Glutamatergic neuron (in vitro differentiated cells): ENCODE measurements around the gene SORBS2. TPM values are rescaled to one million over a fixed set of nuclear protein-coding genes. Genes with fewer than 3 reads are reported as not detected.

Source experiments
- DNase-seq: peaks from one replicate; pipeline ENCODE4 v3.0.0; 2022
- H3K27ac Mint-ChIP-seq: one replicate; pipeline ENCODE4 v1.8.0; 2020; ENCODE audit warnings: mild to moderate bottlenecking, mixed read lengths, inconsistent platforms; ENCODE audit not compliant: unreplicated experiment
- H3K27me3 Mint-ChIP-seq: one replicate; pipeline ENCODE4 v1.8.0; 2020; ENCODE audit warnings: mild to moderate bottlenecking, moderate library complexity, mixed read lengths, inconsistent platforms; ENCODE audit not compliant: unreplicated experiment
- H3K36me3 Mint-ChIP-seq: one replicate; pipeline ENCODE4 v1.8.0; 2020; ENCODE audit warnings: mild to moderate bottlenecking, mixed read lengths, inconsistent platforms; ENCODE audit not compliant: unreplicated experiment
- H3K4me1 Mint-ChIP-seq: one replicate; pipeline ENCODE4 v1.8.0; 2020; ENCODE audit warnings: mild to moderate bottlenecking, low read depth, mixed read lengths, inconsistent platforms; ENCODE audit not compliant: unreplicated experiment
- H3K4me3 Mint-ChIP-seq: one replicate; pipeline ENCODE4 v1.8.0; 2020; ENCODE audit warnings: mild to moderate bottlenecking, mixed read lengths, inconsistent platforms; ENCODE audit not compliant: unreplicated experiment
- H3K9me3 Mint-ChIP-seq: one replicate; pipeline ENCODE4 v1.8.0; 2020; ENCODE audit warnings: mild to moderate bottlenecking, moderate library complexity, mixed read lengths, inconsistent platforms; ENCODE audit not compliant: unreplicated experiment
- total RNA-seq: library from RNA; stranded (reverse); fragmentation: NEBNext Ultra II Directional; extraction: Animal tissue kit (Norgen Biotek cat#: 25700); gene quantifications from one replicate; pipeline ENCODE4 v1.2.1, GENCODE V29; 2021; ENCODE audit not compliant: unreplicated experiment
- TF ChIP-seq, protein P1 (sequence below): fragments of 200-600 bp; sonication (generic); IDR thresholded peaks from one replicate; pipeline ENCODE4 v1.5.0; 2021; ENCODE audit not compliant: partially characterized antibody, unreplicated experiment

Gene SORBS2
- total RNA-seq, 1 donor from 2014 or later: 95.5 TPM

DNA sequence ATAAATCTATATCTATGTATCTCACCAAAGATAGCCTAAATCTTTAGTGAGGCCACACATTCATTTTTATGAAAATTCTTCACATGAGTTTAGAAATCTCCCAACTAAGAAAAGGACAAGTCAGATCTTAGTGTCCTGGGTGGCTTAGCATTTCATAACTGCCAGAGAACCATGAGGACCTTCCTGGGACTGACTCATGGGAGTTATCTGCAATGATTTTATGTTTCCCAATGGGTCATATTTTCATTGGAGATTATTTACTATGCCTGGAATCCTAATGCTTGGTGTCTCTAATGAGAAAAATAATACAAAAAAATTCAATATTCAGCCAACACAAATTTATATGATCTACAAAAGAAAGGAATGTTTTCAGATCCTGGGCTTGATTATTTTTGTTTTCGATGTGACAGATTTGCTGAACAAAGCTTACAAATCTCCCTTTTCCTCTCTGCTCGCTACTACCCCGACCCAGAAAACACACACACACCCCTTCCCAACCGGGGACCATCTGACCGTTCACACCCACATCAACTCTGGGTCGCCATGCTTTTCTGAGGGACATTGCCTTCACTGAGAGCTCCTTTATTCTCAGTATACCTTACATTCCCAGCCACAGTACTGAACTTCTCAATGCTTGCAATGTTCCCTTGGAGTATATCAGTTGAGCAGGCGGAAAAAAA lies 40.1 kb downstream of the SORBS2 start:
- Mint-ChIP-seq H3K4me3 (no peak overlapping the region), H3K36me3 (peaks cover 8% of the 10 kb centered on the region), H3K27ac (peak overlapping the region; percentile 19), H3K27me3 (peaks cover 4% of the 10 kb centered on the region), H3K4me1 (peaks cover 38% of the 10 kb centered on the region), H3K9me3 (no peaks in the 10 kb centered on the region)
- no peak for DNase-seq
- TF ChIP-seq, protein P1, sequence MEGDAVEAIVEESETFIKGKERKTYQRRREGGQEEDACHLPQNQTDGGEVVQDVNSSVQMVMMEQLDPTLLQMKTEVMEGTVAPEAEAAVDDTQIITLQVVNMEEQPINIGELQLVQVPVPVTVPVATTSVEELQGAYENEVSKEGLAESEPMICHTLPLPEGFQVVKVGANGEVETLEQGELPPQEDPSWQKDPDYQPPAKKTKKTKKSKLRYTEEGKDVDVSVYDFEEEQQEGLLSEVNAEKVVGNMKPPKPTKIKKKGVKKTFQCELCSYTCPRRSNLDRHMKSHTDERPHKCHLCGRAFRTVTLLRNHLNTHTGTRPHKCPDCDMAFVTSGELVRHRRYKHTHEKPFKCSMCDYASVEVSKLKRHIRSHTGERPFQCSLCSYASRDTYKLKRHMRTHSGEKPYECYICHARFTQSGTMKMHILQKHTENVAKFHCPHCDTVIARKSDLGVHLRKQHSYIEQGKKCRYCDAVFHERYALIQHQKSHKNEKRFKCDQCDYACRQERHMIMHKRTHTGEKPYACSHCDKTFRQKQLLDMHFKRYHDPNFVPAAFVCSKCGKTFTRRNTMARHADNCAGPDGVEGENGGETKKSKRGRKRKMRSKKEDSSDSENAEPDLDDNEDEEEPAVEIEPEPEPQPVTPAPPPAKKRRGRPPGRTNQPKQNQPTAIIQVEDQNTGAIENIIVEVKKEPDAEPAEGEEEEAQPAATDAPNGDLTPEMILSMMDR: no peak

DNA sequence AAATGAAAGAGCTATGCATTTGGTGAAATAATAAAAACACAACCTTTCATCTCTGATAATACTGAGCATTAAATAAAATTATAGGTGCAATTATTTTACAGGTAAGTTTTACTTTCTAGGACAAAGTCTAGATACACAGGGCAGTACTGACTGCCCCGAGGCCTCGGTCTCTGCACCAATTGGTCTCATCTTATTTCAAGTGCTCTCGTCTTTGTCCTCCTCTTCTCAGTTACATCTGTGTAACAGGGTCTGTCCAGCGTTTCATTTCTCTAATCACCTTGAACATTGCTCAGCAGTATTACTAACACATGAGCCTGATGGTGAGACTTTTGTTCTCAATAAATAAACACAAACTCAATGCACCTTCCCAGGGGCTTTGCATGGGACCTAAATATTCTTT lies 44.5 kb downstream of the SORBS2 start:
- Mint-ChIP-seq H3K27ac (peak overlapping the region; percentile 8), H3K9me3 (no peaks in the 10 kb centered on the region), H3K27me3 (peaks cover 5% of the 10 kb centered on the region), H3K4me3 (no peak overlapping the region), H3K36me3 (peaks cover 8% of the 10 kb centered on the region), H3K4me1 (peaks cover 13% of the 10 kb centered on the region)
- TF ChIP-seq, protein P1: no peak
- no peak for DNase-seq

DNA sequence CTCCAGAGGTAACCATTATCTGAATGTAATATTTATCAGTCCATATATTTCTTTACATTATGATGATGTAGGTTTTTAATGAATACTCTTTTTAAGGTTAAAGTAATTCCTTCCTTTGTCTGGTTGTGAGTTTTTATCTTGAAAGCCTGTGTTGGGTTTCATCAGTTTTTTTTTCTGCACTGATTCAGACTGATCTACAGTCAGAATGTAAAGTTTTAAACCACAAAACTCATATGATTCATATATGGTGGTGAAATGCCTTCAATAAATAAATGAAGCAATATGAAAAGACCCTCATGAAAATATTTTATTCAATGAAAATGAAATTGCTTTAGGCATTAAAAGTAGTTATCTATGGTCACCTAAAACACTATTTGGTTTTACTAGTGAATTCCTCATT lies 47.1 kb downstream of the SORBS2 start:
- Mint-ChIP-seq H3K9me3 (no peaks in the 10 kb centered on the region), H3K36me3 (no peaks in the 10 kb centered on the region), H3K27ac (no peak overlapping the region), H3K4me1 (peaks cover 4% of the 10 kb centered on the region), H3K4me3 (no peak overlapping the region), H3K27me3 (peaks cover 5% of the 10 kb centered on the region)
- TF ChIP-seq, protein P1: no peak
- DNase-seq: no peak

DNA sequence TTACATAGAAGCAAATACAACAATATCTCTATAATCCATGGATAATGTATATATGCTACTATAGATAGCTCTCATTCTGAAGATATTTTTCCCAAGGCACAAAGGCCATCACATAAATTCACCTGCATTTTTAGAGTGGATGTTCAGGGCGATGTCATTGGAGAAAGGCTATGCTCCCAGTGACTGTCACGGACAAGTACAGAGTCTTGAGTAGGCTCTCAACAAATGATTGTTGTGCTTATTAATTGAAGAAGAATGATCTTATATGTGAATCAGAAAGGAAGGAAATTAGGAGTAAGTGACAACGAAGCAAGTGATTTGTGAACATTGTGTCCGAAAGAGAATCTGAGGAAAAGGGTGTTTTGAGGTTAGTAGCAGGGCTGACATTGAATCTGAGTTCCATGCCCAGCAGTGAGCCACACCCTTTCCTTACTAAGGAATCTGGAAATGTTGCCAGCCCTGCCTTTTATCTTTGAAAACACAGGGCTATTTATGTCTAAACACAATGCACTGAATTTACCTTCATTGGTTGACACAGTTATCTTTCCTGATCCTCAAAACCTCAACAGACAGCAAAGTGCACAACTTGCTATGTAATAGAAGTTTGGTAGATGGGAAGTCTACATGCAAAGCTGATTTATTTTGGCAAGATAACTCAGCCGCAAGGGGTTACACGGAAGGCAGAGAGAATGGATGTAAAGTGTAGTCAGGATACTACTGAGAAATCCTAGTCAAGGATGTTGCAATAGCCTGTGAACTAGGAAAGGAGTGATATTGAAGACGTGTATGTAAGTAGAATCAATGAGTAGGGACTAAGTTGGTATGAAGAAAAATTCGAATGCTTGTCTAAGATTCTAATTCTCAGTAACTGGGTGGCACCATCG lies 50.4 kb downstream of the SORBS2 start:
- Mint-ChIP-seq H3K27ac (no peak overlapping the region), H3K4me1 (peaks cover 4% of the 10 kb centered on the region)

More for the DNA sequence above, 50.4 kb downstream of the SORBS2 start:
- H3K36me3 Mint-ChIP-seq: no peaks in the 10 kb centered on the region
- peaks cover 3% of the 10 kb centered on the region for H3K27me3 Mint-ChIP-seq
- TF ChIP-seq, protein P1: no peak
- no peak overlapping the region for H3K4me3 Mint-ChIP-seq
- peaks cover 2% of the 10 kb centered on the region for H3K9me3 Mint-ChIP-seq
- DNase-seq: no peak
